ENCODE data around the gene GJA4. TPM values are rescaled to one million over a fixed set of nuclear protein-coding genes. Genes with fewer than 3 reads are reported as not detected.
A peak's percentile ranks its signal among the peaks of the same experiment; 100 is the strongest.

Gene GJA4
- total RNA-seq, 2 donors from 2014 or later = 0.86 to 5.9 TPM

GRCh38 chr1:34843392-34844251 lies 50.8 kb downstream of the GJA4 start:
- ATAC-seq = no peak
- H3K4me3 Mint-ChIP-seq = peak overlapping the region; percentile 72
- peaks cover 4% of the 10 kb centered on the region for H3K36me3 Mint-ChIP-seq

DNA sequence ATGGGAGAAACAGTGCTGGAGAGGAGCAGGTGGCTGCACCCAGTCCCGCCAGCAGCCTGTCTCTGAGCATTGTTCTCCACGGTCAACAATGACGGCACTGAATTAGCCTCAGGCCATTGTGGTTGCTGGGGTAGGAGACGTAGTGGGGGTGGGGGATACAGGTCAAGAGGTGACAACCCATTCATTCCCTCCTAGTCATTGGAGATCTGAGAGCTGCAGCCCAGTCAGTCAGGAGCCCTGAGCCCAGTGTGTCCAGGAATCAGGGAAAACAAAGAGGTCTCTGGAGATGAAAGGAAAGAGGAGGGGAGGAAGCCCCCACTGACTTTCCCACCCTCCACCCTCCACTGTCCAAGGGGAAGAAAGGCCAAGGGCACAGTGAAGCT lies 51.4 kb downstream of the GJA4 start:
- H3K4me3 Mint-ChIP-seq = no peak overlapping the region
- ATAC-seq (no peak), DNase-seq (ENCODE audit: low spot score) (no peak)
- peak overlapping the region; percentile 84 to 91 for H3K27ac Mint-ChIP-seq
- H3K4me1 Mint-ChIP-seq (ENCODE audit: low read depth in 2 of 2) = peaks cover 19 to 29% of the 10 kb centered on the region in 2 donors
- H3K9me3 Mint-ChIP-seq = no peaks in the 10 kb centered on the region
- H3K27me3 Mint-ChIP-seq = no peaks in the 10 kb centered on the region
- peaks cover 9% of the 10 kb centered on the region for H3K36me3 Mint-ChIP-seq

More at GRCh38 chr1:34843392-34844251, 50.8 kb downstream of the GJA4 start:
- no peaks in the 10 kb centered on the region for H3K9me3 Mint-ChIP-seq
- no peaks in the 10 kb centered on the region for H3K27me3 Mint-ChIP-seq
- H3K27ac Mint-ChIP-seq = peak overlapping the region; percentile 84 to 91
- H3K4me1 Mint-ChIP-seq (ENCODE audit: low read depth in 2 of 2) = peaks cover 19 to 26% of the 10 kb centered on the region in 2 donors
- no peak for DNase-seq (ENCODE audit: low spot score)

Other genes with a start within 250 kb of the GJA4 start
- not detected for gene GJB5, start 38.0 kb upstream of the GJA4 start, total RNA-seq
- not detected for gene GJB4, start 33.3 kb upstream of the GJA4 start, total RNA-seq
- not detected for gene GJB3, start 11.8 kb upstream of the GJA4 start, total RNA-seq
- 10 to 100 TPM; 64.4 to 72.7 TPM for gene SMIM12, start 66.8 kb downstream of the GJA4 start, total RNA-seq
- gene DLGAP3, start 136.7 kb downstream of the GJA4 start, total RNA-seq = under 1 TPM; 0.71 to 0.73 TPM
- 10 to 100 TPM; 14.3 to 20.3 TPM for gene TMEM35B, start 192.3 kb downstream of the GJA4 start, total RNA-seq
- gene ZMYM6, start 238.9 kb downstream of the GJA4 start, total RNA-seq = 10 to 100 TPM; 27.2 TPM